ENCODE results near the gene RPL36A.
A peak's percentile ranks its signal among the peaks of the same experiment; 100 is the strongest.

RPL36A gene

GRCh38 chrX:101393530-101394305 is 2.9 kb downstream of the RPL36A start:
- DNase-seq (ENCODE audit: low read depth), result no peak

- DNase-seq (ENCODE audit: low read depth), result no peak
These were observed 3.6 kb downstream of the RPL36A start for GRCh38 chrX:101394372-101394771.

GRCh38 chrX:101395789-101396188 is 5.0 kb downstream of the RPL36A start:
- no peak for DNase-seq (ENCODE audit: low read depth)

- DNase-seq (ENCODE audit: low read depth), result no peak
These were observed 7.0 kb downstream of the RPL36A start for GRCh38 chrX:101397779-101398178.

DNA sequence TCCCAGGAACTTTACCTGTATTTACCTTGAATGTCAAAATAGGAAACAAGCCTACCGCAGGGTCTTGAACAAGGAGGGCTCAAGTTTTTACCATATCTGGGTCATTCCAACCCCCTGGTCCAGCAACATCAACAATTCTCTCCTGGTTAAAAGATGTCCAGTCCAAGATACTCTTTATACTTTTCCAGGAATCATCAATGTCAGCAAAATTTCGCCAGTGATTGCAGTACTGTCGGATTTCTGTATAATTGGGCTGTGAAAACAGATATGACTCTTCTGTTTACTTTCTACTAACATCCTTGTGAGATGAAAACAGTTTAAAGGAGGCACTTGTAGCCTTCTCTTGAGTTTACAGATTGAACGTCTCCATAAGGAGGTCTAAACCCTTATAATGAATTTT is 7.9 kb downstream of the RPL36A start:
- DNase-seq (ENCODE audit: low read depth), result no peak

DNA sequence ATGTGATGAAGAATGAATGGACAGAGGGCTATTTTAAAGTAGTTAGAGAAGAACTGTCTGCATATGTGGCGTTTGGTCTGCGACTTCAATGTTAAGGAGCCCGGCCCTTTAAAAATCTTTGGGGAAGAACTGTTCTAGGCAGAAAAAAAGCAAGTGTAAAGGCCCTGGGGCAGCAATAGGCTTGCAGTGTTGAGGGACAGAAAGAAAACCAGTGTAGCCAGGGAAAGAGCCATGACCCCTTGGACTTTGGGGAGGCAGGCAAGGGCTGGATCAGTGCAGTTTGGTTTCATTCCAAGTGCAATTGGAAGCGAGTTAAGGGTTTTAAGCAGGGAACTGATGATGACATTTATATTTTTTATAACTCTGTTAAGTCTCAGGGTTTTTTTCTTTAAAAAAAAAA is 9.0 kb downstream of the RPL36A start:
- no peak for DNase-seq (ENCODE audit: low read depth)

DNA sequence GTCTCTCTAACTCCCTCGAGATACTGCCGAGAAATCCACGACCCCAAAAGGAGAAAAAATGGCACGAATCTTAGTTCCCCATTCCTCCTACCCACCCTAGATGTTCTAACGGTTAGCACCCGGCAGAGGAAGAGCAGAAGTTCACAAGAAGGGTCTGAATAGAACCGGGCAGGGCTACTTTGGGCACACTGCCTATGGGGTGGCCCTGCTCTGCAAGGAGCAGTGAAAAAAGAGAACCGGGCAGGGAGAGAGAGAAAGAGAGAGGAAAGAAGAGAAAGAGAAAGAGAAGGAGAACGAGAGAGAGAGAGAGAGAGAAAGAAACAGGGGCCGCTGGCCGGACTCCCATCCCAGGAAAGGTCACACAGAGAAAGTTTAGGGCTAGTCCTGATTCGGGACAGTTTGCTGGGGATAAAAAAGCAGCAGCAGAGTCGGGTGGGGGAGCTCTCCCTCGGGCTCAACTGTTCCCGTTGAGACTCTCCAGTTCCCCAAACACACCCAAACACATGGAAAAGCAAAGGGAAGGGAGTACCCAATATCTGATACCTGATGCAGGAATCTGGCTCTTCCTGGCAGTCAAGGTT is 16.4 kb downstream of the RPL36A start:
- DNase-seq (ENCODE audit: low read depth), result no peak

DNA sequence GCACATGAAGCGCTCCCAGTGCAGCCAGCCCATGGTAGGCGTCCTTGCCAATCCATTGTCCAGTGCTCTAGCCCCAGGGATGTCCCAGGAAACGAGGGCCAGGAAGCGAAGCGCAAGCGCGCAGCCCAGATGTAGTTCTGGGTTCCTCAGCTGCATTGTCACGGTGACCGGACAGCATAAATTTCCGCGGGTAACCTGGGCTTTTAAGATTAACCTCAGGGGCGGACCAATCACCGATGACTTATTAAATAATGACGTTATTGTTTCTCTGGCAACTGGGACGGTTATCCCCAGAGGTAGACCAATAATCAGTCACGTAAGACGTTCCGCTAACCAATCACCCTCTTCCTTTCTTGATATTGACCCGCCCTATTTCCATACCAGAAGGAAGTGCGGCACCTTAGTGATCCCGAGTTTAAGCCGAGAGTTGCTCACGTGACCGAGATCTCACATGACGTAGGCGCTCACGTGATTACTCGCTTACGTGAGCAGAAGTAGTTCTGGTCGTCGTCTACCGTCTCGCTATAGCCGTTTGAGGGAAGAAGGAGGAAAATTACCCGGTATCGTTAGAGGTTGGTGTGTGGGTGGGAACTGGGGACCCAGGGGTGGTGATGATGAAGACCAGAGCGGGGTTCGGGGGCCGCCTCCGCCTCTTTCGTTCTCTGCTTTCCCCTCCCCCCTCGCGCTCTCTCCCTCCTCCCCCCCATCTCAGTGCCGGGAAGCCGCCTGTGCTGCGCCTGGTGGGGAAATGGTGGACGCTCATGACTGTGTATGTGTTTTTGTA is 17.1 kb downstream of the RPL36A start, which contains the start of the genes GLA and HNRNPH2:
Gene GLA, minus strand, starts transcription at position 178 of the 784 bp plus-strand sequence. Its CDS starts 22 bp downstream, at position 156.
Gene HNRNPH2, plus strand, starts transcription at position 475 of the 784 bp plus-strand sequence. CDS start 3,767 bp downstream, outside the sequence.
- peak; percentile 73 for DNase-seq (ENCODE audit: low read depth)

GRCh38 chrX:101408532-101408841 is 17.7 kb downstream of the RPL36A start:
- DNase-seq (ENCODE audit: low read depth), result no peak

- DNase-seq (ENCODE audit: low read depth), result no peak
These were observed 18.2 kb downstream of the RPL36A start for GRCh38 chrX:101409043-101409442.

DNA sequence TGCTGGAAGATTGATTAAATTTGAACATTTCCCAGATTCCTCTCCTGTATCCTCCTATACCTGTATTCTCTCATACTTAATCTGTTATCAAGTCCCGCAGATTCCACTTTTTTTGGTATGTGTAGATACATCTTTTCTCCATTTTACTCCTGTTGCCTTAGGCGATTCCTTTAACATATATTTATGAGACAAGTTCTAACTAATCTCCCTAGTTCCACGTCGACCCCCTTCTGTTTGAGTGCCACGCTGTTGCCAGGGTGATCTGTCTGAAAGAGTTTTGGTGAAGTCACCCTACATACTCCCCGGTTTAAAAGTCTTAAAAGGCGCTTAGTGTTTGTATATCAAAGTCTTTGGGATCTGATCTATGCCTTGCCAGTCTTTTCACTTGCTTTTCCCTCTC is 19.6 kb downstream of the RPL36A start:
- no peak for DNase-seq (ENCODE audit: low read depth)

DNA sequence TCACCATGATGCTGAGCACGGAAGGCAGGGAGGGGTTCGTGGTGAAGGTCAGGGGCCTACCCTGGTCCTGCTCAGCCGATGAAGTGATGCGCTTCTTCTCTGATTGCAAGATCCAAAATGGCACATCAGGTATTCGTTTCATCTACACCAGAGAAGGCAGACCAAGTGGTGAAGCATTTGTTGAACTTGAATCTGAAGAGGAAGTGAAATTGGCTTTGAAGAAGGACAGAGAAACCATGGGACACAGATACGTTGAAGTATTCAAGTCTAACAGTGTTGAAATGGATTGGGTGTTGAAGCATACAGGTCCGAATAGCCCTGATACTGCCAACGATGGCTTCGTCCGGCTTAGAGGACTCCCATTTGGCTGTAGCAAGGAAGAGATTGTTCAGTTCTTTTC is 21.2 kb downstream of the RPL36A start:
- no peak for DNase-seq (ENCODE audit: low read depth)

DNA sequence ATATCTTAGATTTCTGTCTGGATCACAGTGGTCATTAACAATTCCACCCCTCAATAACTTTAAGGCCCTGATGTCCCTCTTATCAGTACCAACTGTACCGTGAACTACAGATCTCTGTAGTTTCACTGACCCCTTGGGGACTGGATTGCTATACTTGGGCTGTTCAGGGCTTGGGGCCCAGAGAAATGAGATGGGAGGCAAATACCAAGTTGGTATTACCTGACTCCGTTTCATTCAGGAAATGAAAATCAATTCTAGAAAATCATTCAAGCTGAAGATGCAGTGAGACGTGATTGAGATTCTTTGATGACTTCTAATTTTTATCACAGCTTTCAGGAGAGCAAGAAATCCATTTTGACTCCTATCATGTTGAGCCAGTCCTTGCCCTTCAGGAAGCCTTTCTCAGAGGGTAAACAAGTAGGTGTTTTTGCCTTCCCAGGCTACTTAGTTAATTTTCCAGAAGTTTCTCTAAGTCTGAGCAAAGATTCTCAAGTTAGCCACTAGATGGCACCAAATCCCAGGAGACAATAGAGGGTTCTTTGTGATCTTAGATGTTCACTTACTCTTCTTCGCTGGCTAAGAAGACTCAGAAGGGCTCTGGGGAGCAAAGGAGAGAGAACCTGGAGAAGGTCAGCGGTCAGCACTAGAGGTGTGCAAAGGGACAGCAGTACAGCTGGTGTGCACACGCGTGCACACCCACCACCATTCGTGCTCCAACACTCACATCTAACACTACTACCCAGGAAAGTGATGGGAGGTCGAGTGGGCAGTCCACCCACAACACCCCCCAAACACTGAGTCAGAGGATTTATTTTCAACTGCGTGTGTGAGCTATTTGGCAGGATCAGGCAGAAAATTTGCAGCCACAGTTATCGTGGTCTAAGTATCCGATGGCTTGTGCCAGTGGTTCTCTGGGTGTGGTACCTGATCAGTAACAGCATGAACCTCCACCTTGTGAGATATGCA is 24.7 kb downstream of the RPL36A start:
- no peak for DNase-seq (ENCODE audit: low read depth)

GRCh38 chrX:101416691-101417090 is 25.9 kb downstream of the RPL36A start:
- DNase-seq (ENCODE audit: low read depth), result no peak

DNA sequence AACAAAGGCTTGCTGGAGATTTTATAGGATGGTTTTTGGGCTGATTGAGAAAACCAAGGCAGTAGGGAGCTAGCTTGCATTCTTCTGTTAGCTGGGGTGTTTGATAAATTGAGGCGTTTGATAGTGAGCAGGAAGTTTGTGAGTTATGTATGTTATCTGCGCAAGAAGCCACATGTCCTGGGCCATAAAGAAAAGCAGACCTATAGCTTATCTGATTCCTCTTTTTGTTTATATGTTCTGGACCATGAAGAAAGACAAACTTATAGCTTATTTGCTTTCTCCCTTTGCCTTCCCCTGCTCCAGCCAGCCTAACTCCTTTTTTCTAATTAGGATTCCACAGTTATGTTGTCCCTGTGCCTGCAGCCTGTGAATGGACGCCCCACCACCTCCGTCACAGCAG is 26.4 kb downstream of the RPL36A start:
- DNase-seq (ENCODE audit: low read depth), result no peak

GRCh38 chrX:101417981-101418841 is 27.4 kb downstream of the RPL36A start:
- peak; percentile 10 for DNase-seq (ENCODE audit: low read depth)

DNA sequence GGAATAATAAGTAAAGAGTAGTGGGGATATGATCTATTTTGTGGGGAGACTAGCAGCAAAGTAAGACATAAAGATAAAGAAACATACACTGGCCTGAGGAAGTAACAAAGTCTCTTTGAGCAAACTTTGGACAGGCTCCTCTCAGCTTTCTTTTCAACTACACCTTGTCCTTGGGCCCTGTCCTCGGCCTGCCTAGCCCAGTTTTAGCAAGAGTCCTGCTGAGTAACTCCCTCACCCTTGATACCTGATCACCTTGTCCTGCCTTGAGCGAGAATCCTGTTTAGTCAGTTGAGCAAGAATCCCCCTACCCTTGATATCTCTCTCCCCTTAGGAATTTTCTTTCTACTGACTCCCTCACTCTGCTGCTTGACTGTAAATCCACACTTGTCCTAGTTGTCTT is 28.7 kb downstream of the RPL36A start:
- DNase-seq (ENCODE audit: low read depth), result no peak

GRCh38 chrX:101427954-101428353 is 37.1 kb downstream of the RPL36A start:
- DNase-seq (ENCODE audit: low read depth), result no peak

DNA sequence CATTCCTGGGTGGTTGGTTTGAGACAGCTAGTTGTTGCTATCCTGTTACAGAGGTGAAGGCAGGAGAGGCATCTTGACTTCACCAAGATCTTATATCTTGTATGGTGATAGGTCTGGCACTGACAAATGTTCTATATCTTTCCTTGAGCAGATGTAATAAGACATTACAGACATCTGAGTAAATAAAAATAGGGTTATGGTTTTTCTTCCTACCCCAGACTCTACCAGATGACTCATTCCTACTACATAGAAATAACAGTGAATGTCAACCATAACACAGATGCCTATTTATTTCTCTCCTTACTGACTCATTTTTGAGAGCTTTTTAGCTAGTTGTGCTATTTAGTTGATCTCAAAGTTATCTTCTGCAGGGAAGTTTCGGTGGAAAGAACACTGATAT is 39.1 kb downstream of the RPL36A start:
- no peak for DNase-seq (ENCODE audit: low read depth)

DNA sequence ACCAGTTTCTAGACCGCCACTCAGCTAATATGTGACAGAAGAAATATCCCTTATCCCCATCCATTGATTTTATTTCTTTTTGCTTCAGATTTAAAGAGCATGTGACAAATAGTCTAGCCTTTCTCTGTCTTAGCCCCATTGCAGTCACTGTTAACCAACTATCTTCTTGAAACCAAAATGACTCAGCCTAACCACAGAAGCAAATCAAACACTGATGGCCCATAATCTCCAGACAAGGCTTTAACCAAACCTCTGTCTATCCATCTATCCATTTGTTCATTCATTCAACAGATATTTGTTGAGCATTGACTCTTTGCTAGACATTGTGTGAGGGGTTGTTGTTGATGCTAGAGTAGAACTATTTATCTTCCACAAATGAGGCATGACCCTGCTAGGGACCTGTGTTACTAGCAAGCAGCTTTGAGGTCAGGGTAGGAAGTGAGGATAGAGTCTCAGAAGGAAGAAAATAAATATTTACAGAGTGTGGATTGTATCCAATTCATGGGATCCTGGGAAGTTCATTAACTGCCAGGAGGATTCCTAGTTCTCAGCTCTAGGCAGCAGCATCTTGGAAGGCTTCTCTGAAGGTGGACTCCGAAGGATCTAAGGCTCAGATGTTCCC is 39.8 kb downstream of the RPL36A start:
- no peak for DNase-seq (ENCODE audit: low read depth)
